Astrocyte of the cerebellum (primary cell): ENCODE results near the gene TMEM236.

ENCODE experiments used
- DNase-seq: peaks from one replicate; pipeline ENCODE4 v3.0.0-alpha.2; 2011; ENCODE audit warnings: low read depth
- H3K4me3 ChIP-seq: 2 replicates; pipeline ENCODE4 v1.5.1; 2011; ENCODE audit warnings: mild to moderate bottlenecking, low read depth, low read length, moderate library complexity
- CTCF ChIP-seq: IDR thresholded peaks from 2 replicates; pipeline ENCODE4 v1.5.1; 2012; ENCODE audit warnings: low read length, low read depth, moderate library complexity, mild to moderate bottlenecking; ENCODE audit errors: missing control alignments
- in situ Hi-C: cut with HindIII; loops from 2 replicates; pipeline ENCODE4 v1.10.0; 2017; ENCODE audit warnings: low sequenced_read_pairs

Gene TMEM236

GRCh38 chr10:17802350-17802749 lies 50.3 kb downstream of the TMEM236 start:
- TF ChIP-seq CTCF, result no peak
- in situ Hi-C loops, result no loop called here
- DNase-seq, result no peak
- H3K4me3 ChIP-seq, result no peak overlapping the region

GRCh38 chr10:17802976-17803375 lies 51.0 kb downstream of the TMEM236 start:
- no peak for DNase-seq
- in situ Hi-C loops, result no loop called here
- no peak overlapping the region for H3K4me3 ChIP-seq
- TF ChIP-seq CTCF, result no peak

GRCh38 chr10:17805330-17805729 lies 53.3 kb downstream of the TMEM236 start:
- in situ Hi-C loops, result no loop called here
- no peak for DNase-seq
- no peak overlapping the region for H3K4me3 ChIP-seq
- no peak for TF ChIP-seq CTCF

GRCh38 chr10:17805921-17806577 lies 54.0 kb downstream of the TMEM236 start:
- DNase-seq, result no peak
- no peak overlapping the region for H3K4me3 ChIP-seq
- no peak for TF ChIP-seq CTCF
- in situ Hi-C loops, result no loop called here

- TF ChIP-seq CTCF, result no peak
- DNase-seq, result no peak
- in situ Hi-C loops, result no loop called here
- no peak within 1 kb of the TSS for H3K4me3 ChIP-seq
These were observed 57.2 kb downstream of the TMEM236 start, which contains the start of gene MRC1 for GRCh38 chr10:17808971-17809841. Gene MRC1, plus strand, starts transcription at chr10:17809348. Its CDS starts 118 bp downstream, at chr10:17809466.

GRCh38 chr10:17811146-17811865 lies 59.3 kb downstream of the TMEM236 start:
- TF ChIP-seq CTCF, result no peak
- DNase-seq, result no peak
- in situ Hi-C loops, result no loop called here

More at GRCh38 chr10:17811146-17811865, 59.3 kb downstream of the TMEM236 start:
- no peak overlapping the region for H3K4me3 ChIP-seq
